GM19468 (cell line): Measurements from ENCODE around the gene SLC30A7.
A peak's percentile ranks its signal among the peaks of the same experiment; 100 is the strongest.
"Not testable (repeated sequence)": the region's sequence is repeated elsewhere in the genome, so short reads cannot be mapped to it uniquely, and the experiment has no call there.

Experiments
- ATAC-seq: cut with Tn5 transposase; IDR thresholded peaks from one replicate; pipeline ENCODE4 v1.9.1; 2021; ENCODE audit warnings: mild to moderate bottlenecking, moderate library complexity, moderate number of reproducible peaks; ENCODE audit not compliant: unreplicated experiment; ENCODE audit errors: extremely low read depth

Gene SLC30A7

GRCh38 chr1:100895540-100896480, at the start of gene SLC30A7:
Gene SLC30A7, plus strand, starts transcription at chr1:100896090. Its CDS starts 173 bp downstream, at chr1:100896263.
- peak; percentile 56 for ATAC-seq

DNA sequence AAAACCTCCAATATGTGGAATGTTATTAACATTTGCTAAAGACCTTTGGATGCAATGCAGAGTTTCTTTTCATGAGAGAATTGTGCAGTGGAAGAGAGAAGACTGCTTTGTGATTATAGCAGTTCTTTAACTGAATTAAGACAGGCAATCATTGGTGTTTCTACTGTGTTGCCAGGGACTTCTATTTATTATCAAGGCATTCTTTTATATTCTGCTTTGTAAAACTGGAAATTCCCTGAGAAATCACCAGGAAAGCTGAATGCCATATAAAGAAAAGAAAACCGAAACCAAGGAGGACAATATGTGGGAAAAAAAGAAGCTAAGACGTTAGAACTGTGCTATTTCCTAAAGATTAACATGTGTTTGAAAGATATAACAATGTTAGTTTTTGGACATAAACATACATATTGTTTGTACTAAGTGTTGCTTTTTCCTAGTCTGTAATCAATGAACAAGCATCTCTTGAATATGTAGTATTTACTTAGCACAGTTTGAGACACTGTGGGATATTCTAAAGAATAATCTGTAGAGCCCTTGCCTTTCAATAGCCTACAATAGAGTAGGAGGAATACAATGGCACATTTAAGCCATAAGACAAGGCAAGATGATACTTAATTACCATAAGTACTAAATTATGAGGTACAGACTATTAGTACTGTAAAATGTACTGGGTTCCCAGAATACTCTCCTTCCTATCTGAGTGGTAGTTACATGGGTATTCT, 48.4 kb upstream of the SLC30A7 start:
- no peak for ATAC-seq

DNA sequence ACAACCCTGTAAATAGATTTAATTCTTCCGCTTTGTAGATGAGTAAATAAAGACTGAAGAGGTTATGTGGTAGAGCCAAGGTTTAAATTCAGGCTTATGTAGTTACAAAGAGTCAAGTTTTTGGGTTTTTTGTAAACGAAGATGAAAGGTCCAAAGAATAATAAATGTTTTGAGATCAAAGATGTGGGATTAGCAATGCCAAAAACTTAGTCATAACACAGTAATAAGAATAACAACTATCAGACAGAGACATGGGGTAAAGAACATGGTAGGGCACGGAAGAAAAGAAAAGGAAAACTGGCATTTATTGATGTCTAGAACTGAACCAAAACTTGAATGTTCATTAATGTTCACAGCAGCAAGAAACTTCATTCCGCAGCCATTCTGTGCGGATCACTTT, 44.2 kb upstream of the SLC30A7 start:
- ATAC-seq, result no peak

GRCh38 chr1:100852976-100853375, 42.9 kb upstream of the SLC30A7 start:
- no peak for ATAC-seq

- not testable (repeated sequence) for ATAC-seq
These were observed 40.8 kb upstream of the SLC30A7 start for GRCh38 chr1:100855116-100855515.

- no peak for ATAC-seq
These were observed 35.4 kb upstream of the SLC30A7 start for GRCh38 chr1:100860397-100860991.

GRCh38 chr1:100861379-100861778, 34.5 kb upstream of the SLC30A7 start:
- no peak for ATAC-seq

GRCh38 chr1:100862591-100862990, 33.3 kb upstream of the SLC30A7 start:
- ATAC-seq, result no peak

DNA sequence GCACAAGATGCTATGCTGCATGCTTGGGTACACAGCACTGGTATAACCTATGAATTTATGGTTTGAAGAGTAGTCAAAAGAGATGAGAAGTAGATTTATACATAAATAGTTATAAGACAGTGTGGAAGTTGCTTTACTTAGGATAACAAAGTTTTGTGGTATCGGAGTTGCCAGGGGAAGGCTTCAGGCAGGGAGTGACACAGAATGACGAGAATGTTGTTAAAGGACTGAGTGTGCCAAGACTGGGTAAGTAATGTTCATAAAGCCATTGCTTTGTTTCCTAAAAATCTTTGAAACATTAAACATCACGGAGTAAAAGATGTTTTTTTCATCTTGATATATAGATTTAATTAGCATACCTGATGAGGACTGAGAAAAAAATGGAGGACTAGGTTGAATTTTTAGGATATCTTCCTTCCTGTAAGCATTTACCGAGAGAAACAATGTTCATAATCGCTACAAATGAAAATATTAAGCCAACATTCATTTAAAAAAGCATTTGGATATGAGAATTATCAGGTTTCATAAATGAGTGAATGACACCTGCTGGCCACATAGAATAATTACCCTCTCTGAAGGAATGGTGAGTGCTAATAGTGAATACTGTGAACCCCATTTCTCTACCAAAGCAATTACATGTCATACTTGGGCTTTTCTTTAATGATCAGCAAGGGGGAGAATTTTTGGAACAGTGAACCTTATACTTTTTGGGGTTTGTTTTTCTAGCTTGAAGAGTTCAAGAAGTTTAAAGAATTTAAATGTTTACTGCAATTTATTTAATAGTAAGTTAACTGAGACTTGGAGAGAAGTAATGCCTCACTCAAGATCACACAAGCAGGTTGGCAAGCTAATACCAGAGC, 29.6 kb upstream of the SLC30A7 start:
- ATAC-seq, result no peak

GRCh38 chr1:100866901-100867206, 29.0 kb upstream of the SLC30A7 start:
- ATAC-seq, result no peak

GRCh38 chr1:100868364-100868995, 27.4 kb upstream of the SLC30A7 start:
- ATAC-seq, result no peak

DNA sequence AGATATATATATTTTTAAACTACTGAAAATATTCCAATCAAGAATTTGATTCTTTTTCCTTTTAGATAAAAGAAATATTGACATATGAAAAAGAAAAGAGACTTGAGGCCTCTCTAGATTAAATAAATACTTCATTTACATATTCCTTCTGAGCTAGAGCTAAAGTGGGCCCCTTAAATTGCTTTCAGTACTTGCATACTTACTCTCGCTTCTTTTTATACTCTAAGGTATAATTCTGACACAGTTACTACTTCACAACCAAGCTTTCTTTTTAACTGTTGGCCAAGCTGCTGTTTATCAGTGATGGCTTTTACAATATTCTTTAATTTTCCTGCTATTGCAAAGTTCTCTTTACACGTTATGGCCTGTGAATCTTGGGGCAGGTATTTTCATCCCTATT, 25.9 kb upstream of the SLC30A7 start:
- no peak for ATAC-seq

DNA sequence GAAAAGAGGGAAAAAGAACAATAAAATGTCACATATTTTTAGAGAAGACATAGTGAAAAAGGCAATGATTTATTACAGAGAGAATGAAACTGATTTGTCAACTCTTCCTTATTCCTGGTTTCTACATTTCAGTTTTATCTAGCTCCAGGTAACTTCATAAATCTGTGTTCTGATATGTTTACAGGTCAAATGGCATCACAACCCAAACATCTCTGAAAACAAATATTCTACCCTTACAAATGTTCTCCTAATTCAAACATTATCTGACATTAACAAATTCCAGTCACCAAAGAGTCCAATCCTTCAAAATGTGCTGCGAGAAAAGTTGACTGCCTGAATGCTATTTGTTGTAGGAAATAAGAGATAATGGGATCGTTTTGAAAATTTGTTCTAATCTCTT, 21.5 kb upstream of the SLC30A7 start:
- ATAC-seq, result no peak

- no peak for ATAC-seq
These were observed 20.7 kb upstream of the SLC30A7 start for GRCh38 chr1:100875228-100875627.

DNA sequence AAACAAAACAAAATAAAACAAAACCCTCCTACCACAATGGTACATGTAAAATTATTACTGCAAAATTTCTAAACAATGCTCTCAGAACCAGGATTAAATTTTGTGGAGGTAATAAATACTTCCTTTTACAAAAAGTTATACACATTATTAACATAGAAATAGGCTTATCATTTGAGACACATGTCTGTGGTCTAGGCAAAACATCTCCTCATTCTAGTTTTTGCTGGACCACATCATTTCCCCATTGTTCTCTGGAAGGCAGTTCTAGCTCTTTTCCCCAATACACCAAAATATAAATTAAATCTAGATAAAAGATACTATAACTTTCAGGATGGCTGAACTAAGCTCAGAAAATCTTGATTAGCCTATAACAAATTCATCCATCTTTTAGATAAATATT, 19.6 kb upstream of the SLC30A7 start:
- no peak for ATAC-seq

- no peak for ATAC-seq
These were observed 16.5 kb upstream of the SLC30A7 start for GRCh38 chr1:100879422-100879821.

DNA sequence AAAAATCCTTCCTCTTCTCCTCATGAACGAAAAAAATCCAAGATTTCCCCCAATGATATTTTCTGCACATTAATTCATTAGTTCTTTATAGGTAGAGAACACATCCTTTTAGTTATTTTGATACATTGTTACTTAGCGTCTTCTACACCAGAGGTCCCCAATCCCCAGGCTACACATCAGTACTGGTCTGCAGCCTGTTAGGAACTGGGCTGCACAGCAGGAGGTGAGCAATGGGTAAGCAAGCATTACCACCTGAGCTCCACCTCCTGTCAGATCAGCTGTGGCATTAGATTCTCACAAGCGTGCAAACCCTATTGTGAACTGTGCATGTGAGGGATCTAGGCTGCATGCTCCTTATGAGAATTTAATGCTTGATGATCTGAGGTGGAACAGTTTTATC, 14.2 kb upstream of the SLC30A7 start:
- no peak for ATAC-seq

- ATAC-seq, result no peak
These were observed 13.2 kb upstream of the SLC30A7 start for GRCh38 chr1:100882698-100883097.

DNA sequence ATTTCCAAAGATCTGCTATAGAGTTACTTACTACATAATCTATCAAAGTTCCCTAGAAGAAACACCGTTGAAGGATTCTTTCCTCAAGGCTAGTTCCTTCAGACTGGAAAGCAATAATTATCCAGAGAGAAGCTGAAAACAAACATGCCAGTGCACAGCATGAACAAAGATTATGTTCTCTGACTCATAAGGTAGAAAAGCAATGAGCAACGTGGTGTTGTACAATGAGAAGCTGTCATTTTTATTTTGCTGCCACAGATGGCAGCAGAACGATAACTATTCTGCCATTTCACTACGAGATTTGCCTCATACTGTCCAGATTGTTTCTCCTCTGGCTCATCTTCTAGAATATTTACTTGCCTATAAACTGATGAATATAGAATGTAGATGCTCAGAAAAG, 11.9 kb upstream of the SLC30A7 start:
- ATAC-seq, result no peak

- not testable (repeated sequence) for ATAC-seq
These were observed 6.9 kb upstream of the SLC30A7 start for GRCh38 chr1:100889007-100889406.
